Uterus (tissue), 2 donors: Measurements from ENCODE around the gene CLPSL1.

ENCODE experiments used
- POLR2A ChIP-seq, 2 donors: fragments of 450-650 bp; IDR thresholded peaks; one replicate each; pipeline ENCODE4 v1.6.1; 2016; ENCODE audit warnings: antibody characterized with exemption in 2 of 2, mild to moderate bottlenecking in 1 of 2, moderate library complexity in 1 of 2
- TF ChIP-seq, protein P1 (sequence below), 4 experiments: fragments of 200-600 bp in 2 of 4; fragments of 450-650 bp in 2 of 4; sonication (generic) in 2 of 4; IDR thresholded peaks; one replicate each; pipeline ENCODE4 v1.5.1; 2016 to 2019; ENCODE audit warnings: antibody characterized with exemption in 4 of 4, mild to moderate bottlenecking in 2 of 4, moderate library complexity in 1 of 4

DNA sequence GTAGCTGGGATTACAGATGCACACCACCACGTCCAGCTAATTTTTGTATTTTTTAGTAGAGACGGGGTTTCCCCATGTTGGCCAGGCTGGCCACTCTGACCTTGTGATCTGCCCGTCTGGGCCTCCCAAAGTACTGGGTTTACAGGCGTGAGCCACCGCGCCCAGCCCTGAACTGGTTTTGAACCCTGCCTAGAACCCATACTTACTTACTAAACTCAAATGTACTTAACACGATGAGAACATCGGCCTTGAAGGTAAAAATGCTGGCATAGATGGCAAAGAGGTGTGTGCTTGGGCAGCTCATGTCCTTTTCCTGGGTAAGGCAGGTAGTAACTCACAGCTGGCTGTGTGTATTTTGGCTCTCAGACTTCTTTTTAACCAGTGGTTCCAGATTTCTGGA is 47.2 kb upstream of the CLPSL1 start:
- TF ChIP-seq, protein P1, sequence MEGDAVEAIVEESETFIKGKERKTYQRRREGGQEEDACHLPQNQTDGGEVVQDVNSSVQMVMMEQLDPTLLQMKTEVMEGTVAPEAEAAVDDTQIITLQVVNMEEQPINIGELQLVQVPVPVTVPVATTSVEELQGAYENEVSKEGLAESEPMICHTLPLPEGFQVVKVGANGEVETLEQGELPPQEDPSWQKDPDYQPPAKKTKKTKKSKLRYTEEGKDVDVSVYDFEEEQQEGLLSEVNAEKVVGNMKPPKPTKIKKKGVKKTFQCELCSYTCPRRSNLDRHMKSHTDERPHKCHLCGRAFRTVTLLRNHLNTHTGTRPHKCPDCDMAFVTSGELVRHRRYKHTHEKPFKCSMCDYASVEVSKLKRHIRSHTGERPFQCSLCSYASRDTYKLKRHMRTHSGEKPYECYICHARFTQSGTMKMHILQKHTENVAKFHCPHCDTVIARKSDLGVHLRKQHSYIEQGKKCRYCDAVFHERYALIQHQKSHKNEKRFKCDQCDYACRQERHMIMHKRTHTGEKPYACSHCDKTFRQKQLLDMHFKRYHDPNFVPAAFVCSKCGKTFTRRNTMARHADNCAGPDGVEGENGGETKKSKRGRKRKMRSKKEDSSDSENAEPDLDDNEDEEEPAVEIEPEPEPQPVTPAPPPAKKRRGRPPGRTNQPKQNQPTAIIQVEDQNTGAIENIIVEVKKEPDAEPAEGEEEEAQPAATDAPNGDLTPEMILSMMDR (IDR thresholded peaks at IDR 0.05): no peak
- no peak for TF ChIP-seq POLR2A (IDR thresholded peaks at IDR 0.05)
